ENCODE data around the gene NCS1.
A peak's percentile ranks its signal among the peaks of the same experiment; 100 is the strongest.
"Not testable (repeated sequence)": the region's sequence is repeated elsewhere in the genome, so short reads cannot be mapped to it uniquely, and the experiment has no call there.

NCS1 gene

DNA sequence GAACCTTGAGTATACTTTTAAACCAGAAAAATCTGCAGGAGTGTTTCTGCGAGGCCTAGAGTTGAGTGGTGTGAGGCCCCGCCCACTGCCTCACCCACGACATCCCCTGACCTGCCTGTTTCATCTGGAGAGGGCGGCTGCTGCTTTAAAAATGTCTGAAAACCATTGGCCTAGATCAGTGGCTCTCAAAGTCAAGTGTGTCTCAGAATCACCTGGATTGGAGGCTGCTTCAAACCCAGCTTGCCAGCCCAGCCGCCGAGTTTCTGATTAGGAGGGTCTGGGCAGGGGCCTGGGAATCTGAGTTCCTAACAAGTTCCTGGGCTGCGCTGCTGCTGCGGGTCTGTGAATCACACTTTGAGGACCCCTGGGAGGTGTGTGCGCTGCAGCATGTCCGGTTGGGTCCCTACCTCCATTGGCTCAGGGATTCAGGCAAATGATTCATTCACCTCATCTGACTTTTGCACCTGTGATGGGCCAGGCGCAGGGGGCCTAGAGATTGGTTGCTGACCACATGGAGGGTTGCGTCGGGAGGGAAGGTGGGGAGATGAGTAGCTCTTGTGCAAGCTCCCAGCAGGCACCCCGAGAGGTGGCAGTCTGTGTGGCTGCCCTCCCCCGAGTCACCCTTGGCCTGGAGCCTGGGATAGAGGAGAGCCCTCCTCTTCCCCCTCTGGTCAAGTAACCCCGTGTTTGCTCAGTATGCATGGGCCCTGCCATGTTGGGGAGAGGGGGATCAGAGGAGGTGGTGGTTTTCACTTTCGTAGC lies 65.7 kb downstream of the NCS1 start:
- DNase-seq (ENCODE audit: low read depth) = no peak

DNA sequence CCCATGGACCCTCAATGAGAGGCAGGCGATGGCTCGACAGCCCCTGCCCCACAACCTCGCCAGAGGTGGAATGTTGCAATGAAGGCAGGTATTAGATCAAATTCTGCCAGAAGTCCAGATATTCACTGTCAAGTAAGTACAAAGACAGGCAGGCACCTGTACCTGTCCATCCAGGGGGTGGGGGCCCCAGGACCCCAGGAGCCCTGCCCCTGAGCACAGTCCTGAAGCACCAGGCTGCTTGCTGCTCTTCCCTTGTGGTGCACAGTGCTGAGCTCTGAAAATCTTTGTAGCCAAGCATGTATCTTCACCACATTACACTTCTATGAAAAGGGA lies 67.1 kb downstream of the NCS1 start:
- no peak for DNase-seq (ENCODE audit: low read depth)

DNA sequence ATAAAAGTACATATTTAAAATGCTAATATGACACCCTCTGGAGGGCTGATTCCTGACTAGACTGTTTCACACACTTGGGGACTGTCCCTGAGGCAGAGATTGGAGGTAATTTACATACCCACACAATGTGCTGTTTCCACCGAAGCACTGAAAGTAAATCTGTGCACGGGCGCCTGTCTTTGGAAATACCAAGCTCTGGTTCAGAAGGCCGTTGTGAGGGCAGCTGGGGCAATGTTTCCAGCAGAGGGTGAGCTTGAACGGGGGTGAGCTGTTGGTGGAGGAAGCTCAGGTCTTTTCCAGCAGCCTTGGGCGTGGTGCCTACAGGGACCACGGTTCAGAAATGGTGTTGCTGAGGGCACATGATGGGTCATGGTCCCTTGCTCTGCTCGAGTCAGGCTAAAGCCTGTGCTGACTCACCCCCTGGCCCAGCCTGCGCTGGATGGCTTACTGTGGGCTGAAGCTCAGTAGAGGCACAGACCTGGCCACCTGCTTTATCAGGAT lies 67.6 kb downstream of the NCS1 start:
- DNase-seq (ENCODE audit: low read depth) = peak; percentile 18

DNA sequence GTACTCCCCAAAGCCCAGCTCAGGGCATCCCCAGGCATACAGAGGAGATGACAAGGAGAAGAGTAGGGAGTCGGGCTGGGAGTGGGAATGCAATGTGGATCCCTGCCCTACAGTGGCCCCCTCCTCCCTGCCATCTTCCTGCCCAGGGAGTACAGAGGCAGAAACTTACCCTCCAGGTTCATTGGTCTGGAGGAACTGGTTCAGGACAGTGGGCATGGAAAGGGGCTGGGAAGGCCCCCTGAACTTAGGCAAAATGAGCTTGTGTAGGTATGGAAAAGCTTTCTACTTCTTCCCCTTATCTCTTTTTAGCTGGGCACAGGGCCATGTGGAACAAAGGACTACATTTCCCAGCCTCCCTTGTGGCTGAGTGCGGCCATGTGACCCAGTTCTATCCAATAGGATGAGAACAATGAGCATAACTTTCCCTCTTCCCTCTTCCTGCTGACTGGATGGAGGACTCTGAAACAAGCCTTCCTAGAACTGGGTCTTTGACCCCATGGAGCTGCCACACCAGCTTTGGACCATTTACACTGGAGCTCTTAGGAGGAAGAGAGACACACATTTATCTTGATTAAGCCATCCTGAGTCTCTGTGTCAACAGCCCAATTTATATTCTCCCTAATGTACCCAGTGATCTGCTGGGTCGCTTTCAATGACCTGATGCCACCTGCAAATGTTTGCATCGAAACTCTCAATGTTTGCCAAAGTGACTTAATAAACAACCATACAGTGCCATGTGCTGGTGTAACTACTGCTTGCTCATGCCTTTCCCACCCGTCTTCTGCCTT lies 68.4 kb downstream of the NCS1 start:
- peak; percentile 81 for DNase-seq (ENCODE audit: low read depth)

DNA sequence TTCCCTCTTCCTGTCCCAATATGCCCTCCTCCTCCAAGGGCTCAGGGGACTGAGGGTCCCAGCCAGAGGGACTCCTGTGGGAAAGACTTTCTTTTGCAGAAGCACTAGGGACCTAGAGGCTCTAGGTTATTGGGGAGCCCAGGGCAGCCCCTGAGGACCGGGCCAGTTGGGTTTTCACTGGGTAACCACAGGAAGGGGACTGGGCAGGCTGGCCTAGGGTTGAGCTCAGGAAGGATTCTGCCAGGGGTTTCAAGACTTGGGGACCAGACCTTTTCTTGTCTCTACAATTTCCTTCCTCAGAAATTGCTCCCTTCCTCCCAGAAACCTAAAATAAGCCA lies 69.0 kb downstream of the NCS1 start:
- no peak for DNase-seq (ENCODE audit: low read depth)

DNA sequence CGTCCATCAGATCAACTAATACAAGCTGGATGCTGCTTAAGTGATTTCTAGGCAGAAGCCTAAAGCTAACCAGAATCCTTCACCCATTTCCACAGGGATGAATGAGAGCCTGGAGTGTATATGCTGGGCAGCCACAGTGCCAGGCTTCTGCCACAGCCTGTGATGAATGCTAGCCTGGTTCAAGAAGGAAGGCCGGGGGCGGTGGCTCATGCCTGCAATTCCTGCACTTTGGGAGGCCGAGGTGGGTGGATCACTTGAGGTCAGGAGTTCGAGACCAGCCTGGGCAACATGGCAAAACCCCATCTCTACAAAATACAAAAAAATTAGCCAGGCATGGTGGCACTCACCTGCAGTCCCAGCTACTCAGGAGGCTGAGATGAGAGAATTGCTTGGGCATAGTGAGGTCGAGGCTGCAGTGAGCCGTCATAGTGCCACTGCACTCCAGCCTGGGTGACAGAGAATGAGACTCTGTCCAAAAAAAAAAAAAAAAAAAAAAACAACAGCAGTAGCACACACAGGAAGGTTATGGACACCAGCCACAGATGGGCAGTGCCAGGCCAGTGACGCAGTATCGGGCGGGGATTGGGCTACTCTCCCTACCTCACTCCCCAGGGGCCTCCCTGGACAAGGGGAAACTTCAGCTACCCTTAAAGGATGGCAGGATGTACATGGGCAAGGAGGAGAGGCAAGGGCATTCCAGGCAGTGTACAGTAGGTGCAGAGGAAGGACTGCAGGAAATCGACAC lies 70.2 kb downstream of the NCS1 start:
- no peak for DNase-seq (ENCODE audit: low read depth)

DNA sequence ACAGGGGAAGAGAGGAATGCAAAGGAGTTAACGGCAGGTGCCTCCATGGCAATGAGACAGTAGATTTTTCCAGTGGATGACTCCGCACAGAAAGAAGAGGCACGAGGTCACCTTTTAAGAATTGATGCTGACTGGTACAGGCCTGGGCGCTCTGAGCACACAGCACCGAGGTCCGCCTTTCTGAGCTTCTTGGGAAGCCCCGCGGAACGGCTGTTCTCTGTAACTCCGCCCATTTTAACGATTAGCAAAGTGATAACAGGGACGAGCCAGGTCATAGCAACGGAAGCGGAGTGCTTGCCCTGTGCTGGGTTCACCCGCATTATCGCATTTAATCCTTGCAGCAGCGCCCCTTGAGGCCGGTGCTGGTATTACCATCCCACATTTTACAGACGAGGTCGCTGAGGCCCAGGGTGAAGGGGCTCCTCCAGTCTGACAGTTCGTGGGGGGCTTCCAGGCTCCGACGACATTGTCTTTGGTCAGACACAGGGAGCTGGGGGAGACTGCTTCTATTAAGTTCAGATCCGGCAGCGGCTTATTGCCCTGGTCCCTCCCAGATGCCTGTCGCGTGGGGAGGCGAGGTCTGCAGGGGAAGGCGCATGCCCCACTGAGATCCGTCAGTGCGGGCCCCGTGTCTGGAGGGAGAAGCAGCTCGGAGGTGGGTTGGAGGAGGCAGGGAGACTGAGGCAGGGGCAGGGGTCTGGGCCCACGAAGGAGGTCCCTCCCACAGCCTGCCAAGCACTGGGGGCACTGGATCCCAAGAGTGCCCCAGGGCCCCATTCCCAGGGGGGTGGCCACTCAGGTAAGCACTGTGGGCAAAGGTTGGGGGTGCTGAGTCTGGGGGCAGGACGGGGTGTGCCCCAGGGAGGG lies 71.0 kb downstream of the NCS1 start:
- DNase-seq (ENCODE audit: low read depth) = peak; percentile 21

DNA sequence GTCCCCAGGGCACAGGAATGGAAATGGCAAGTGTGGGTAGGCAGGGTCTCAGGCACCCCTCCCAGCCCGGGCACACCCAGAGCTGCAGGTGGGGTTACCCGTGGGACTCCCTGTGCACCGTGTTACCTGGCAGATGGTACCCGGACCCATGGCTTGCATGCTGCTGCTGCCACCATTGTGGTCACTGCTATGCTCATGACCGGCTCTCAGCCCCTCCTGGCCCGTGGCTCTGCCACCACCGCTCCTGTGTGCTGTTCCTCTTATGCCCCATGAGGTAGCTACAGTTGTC lies 71.6 kb downstream of the NCS1 start:
- DNase-seq (ENCODE audit: low read depth) = no peak

DNA sequence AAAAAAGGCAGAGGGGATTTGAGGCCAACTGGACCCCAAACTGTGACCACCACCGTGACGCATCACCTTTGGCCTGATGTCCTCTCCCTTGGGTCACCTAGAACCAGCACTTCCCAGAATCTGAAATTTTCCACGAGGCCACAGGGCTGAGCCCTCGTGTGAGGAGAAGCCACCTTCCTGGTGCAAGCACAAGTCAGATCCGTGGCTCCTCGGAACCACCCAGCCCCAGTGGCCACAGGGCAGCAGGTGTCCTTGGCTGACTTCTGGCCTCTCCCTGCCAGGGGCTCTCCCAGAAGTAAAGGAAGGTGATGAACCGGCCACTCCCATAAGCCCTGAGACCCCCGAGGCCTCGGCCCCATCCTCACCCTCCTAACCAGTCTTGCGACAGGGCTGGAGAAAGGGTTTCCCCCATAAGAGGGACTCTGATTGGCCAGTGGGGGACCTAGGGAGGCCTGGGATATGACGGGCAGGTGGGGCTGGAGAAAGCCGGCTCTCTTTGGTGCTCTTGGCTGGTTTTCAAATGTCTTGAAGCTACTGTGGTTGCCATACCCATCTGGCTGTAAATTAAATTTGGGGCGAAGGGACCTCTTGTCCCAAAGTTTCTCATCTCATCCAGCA lies 72.5 kb downstream of the NCS1 start:
- DNase-seq (ENCODE audit: low read depth) = no peak

DNA sequence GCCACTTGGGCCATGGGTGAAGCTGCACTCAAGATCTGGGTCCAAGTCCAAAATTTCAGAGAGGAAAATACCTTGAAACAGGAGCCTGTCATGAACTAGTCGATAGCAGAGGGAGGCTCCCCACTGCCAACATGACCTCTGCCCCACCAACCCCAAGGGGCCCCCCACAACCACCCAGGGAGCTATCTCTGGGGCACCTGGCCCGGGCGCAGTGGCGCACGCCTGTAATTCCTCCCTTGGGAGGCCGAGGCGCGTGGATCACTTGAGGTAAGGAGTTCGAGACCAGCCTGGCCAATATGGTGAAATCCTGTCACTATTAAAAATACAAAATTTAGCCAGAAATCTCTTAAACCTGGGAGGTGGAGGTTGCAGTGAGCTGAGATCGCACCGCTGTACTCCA lies 73.3 kb downstream of the NCS1 start:
- no peak for DNase-seq (ENCODE audit: low read depth)

DNA sequence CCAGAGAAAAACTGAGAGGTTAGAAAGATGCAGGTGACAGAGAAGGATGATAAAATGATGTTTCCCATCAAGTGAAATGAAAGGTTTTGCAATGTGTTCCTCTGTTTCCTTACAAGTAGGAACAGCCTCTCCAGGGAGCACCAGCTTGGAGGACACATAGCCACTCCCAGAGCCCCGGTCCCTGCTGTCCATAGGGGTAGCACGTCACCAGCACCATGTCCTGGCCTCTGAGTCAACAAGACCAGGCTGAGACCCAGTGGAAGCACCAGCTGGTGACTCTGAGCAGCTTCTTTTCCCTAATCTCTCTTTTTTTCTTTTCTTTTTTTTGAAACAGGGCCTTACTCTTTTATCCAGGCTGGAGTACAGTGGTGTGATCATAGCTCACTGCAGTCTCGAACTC lies 73.9 kb downstream of the NCS1 start:
- no peak for DNase-seq (ENCODE audit: low read depth)

DNA sequence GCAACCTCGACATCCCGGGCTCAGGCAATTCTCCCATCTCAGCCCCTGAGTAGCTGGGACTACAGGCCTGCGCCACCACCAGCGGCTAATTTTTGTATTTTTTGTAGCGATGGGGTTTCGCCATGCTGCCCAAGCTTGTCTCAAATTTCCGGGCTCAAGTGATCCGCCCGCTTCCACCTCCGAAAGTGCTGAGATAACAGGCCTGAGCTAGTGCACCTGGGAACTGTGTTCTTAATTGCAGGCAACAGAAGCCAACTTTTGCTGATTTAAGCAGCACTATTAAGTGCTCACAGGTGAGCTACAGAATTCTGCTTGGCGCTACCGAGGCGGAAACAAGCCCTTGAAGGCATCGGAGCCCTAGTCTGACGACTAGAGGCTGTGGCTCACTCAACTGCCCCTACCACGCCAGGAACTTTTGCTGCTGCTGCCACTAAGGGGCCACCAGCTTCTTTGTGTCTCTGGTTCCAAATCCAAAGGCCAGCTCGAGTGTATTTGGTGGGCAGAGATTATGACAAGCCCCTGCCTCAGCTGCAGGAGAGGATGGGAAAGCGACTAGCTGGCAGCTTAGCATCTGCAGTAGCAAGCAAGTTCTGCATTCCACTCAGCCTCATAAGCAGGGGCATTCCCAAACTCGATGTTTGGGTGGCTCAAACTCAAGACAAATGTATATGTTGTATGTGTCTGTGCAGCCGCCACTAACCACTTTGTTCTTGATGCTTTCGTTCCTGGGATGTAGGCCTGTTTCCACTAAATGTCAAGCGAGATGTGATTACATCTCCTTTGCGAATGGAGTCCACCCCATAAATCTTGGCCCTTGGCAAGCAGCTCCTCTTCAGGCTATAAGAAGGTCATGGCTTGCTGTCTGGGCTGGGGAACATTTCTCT lies 82.8 kb downstream of the NCS1 start:
- no peak for DNase-seq (ENCODE audit: low read depth)

DNA sequence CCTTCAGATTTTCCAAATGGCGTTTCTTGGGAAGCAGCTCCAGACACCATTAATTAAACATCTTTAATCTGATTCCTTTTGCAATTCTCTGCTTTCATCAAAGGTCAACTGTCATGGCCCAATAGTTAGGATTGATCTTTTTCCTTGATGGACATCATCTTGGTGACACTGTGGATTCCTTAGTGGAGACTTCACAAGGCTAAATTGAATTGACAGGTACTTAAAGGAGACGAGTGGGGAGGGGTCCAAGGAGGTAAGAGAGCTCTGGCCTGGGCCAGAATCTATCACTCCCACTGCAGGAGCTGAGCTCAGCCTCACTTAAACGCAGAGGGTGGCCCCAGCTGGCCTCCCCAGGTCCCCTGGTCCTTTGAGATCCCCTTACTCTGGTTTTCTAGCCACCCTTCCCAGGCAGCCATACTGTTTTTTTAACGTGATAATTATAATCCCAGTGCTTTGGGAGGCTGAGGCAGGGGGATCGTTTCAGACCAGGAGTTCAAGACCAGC lies 83.5 kb downstream of the NCS1 start:
- no peak for DNase-seq (ENCODE audit: low read depth)

DNA sequence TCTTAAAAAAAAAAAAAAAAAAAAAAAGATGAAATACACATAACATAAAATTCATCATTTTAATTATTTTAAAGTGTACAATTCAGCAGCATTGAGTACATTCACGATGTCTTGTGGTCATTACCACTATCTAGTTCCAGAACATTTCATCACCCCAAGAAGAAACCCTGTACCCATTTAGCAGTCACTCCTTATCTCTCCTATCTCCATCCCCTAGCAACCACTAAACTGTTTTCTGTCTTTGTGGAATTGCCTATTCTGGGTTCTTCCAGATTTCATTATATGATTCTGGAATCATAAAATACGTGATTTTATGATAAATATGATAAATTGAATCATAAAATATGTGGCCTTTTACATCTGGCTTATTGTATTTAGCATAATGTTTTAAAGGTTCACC lies 84.4 kb downstream of the NCS1 start:
- DNase-seq (ENCODE audit: low read depth) = peak; percentile 74

DNA sequence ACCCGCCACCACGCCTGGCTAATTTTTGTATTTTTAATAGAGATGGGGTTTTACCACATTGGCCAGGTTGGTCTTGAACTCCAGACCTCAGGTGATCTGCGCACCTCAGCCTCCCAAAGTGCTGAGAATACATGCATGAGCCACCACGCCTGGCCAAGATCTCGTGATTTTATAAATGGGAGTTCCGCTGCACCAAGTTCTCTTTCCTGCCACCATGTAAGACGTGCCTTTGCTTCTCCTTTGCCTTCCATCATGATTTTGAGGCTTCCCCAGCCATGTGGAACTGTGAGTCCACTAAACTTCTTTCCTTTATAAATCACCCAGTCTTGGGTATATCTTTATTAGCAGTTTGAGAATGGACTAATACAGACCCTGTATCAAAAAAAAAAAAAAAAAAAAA lies 85.9 kb downstream of the NCS1 start:
- DNase-seq (ENCODE audit: low read depth) = not testable (repeated sequence)

DNA sequence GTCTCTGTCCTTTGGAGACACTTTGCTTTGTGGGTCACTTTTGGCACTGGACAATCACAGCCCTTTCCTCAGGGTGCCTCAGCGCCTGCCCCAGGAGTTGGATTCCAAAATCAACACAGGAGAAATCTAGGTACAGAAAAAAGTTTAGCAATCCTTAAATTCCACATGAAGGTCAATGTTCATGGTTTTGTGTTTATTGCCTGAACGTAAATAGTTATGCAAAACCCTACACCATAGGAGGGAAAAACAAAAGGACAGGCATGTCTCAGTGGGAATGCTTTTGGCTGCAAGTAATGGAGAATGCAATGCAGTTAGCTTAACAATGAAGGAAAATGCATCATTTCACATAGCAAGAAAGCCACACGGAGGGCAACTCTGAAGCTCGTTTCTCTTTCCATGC lies 86.8 kb downstream of the NCS1 start:
- DNase-seq (ENCODE audit: low read depth) = no peak

DNA sequence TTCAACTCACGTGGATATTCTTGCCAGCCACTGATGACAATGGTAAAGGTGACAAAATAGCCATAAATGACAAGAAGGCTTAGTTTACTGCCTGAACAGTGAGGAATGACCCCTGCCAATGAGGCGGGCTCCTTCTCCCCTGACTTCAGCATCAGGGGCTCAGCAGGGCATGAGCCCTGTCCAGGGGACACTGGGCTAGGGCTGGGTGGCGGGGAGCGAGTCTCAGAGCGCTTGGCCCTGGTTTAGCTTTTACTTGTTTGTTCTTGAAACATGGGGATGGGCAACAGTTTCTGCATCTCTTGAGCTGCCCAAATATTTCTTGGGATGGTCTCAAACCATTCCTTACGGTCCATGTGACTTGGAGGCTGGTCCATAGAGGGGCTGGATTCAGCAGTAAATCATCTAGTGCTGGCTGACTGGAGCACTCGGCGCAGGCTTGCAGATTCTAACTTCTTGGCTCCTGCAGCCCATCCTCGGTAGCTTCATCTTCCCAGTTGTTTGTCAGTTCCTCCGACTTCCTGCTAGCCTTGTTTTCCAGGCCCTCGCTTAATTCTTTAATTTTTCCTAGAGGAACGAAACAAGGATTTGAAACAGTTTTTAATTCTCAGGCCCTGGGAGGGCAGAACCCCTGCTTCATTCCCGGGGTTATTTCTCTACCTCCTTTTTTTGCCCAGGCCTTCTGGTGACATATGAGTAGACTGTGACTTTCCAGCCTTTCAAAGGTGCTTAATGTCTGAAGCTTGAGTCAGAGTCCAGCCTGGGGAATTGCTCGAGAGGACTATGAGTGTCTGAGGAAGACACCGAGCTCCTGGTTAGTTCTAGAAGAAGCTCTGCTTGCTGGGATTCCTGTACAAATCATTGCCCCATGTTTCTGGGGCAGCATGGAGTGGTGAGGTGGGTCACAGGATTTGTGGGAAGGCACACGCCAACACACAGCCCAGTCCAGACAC lies 88.9 kb downstream of the NCS1 start:
- DNase-seq (ENCODE audit: low read depth) = no peak

DNA sequence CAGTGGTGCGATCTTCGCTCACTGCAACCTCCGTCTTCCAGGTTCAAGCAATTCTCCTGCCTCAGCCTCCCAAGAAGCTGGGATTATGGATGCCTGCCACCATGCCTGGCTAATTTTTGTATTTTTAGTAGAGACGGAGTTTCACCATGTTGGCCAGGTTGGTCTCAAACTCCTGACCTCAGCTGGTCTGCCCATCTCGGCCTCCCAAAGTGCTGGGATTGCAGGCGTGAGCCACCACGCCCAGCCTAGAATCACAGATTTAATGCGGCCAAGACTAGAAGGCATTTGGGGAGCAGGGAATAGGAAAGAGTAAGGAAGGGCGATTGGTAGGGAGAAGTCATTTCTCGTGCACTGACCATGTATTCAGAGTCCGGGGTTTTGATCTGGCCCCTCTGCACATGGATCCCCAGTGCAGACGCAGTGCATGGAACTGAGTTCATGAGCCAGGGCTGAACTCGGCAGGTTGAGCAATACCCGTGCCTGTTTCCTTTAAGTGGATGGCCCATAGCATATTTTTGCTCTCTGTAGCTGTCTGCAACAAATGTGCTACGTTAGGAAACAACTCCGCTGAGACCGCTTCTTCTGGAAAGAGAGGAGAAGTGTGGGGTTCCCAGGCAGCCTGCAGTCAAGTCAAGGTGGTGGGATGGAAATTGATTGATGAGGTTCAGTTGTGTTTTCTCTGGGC lies 90.0 kb downstream of the NCS1 start:
- DNase-seq (ENCODE audit: low read depth) = peak; percentile 58

DNA sequence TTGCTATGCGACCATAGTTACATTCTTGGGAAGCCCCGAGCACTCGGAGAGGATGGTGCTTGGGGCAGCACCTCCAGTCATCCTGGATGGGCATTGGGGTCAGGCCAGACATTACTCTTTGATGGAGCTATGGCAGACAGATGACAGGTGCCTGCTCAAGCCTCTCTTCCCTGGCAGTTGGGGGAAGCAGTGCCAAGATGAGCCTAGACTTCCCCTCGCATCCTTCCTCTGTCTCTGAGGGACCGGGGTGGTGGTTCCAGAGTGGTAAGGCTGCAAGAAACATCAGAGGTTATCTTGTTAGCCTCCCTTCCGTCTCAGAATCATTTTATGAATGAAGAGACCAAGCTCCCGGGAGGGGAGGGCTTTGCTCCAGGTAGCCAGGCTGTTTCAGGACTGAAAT lies 90.6 kb downstream of the NCS1 start:
- no peak for DNase-seq (ENCODE audit: low read depth)

All from amniotic epithelial cell (primary cell).